ENCODE results near the gene MMEL1.

DNA sequence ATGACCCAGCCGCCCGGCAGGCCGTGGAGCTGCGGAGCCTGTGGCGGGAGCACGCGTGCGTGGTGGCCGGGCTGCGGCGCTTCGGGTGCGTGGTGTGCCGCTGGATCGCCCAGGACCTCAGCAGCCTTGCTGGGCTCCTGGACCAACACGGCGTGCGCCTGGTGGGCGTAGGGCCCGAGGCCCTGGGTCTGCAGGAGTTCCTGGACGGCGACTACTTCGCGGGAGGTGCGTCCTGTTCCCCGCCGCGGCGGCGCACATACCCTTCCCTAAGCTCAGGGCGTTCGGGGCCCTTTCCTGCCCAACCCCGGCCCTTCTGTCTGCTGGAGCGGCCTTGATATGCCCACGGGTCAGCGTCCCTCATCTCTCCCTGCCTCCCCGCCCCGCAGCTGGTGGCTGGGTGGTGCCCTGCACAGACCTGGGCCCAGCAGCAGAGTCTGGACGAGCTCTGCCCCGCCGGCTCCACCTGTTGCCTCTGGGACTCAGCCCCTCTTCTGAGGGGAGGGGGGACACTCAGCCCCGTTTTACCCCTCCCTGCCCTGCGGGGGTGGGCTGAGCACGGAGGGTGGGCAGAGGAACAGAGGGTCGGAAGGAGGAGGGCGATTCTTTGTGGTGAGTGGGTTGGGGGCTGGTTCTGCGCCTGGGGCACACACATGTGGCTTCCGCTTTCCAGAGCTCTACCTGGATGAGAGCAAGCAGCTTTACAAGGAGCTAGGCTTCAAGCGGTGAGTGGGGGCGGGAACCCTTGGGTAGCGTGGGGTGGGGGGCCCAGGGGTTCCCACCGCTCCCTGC lies 45.6 kb downstream of the MMEL1 start:
- TF ChIP-seq ZNF384 (IDR thresholded peaks at IDR 0.05) (no peak), ELF4 (IDR thresholded peaks at IDR 0.05) (no peak), FOXK2 (IDR thresholded peaks at IDR 0.05) (no peak), BHLHE40 (IDR thresholded peaks at IDR 0.05; ENCODE audit: borderline replicate concordance) (no peak), FOXM1 (IDR thresholded peaks at IDR 0.05; ENCODE audit: borderline replicate concordance) (no peak), TARDBP (IDR thresholded peaks at IDR 0.05) (no peak)

All from HEK293T (cell line).